ENCODE measurements around the gene MRPS7. TPM values are rescaled to one million over a fixed set of nuclear protein-coding genes. Genes with fewer than 3 reads are reported as not detected.

Gene MRPS7
- total RNA-seq, 1 experiment from 2014 or later, result 94.7 TPM

GRCh38 chr17:75241502-75241901, 20.2 kb upstream of the MRPS7 start (continued):
- TF ChIP-seq ARID4B (CRISPR knock-in tag; IDR thresholded peaks at IDR 0.05; ENCODE audit: borderline replicate concordance), result no peak
- TF ChIP-seq, protein P1, sequence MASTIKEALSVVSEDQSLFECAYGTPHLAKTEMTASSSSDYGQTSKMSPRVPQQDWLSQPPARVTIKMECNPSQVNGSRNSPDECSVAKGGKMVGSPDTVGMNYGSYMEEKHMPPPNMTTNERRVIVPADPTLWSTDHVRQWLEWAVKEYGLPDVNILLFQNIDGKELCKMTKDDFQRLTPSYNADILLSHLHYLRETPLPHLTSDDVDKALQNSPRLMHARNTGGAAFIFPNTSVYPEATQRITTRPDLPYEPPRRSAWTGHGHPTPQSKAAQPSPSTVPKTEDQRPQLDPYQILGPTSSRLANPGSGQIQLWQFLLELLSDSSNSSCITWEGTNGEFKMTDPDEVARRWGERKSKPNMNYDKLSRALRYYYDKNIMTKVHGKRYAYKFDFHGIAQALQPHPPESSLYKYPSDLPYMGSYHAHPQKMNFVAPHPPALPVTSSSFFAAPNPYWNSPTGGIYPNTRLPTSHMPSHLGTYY (CRISPR knock-in tag; IDR thresholded peaks at IDR 0.05), result no peak

- Mint-ChIP-seq H3K27me3 (ENCODE audit: low read depth) (no peaks in the 10 kb centered on the region), H3K27ac (no peak overlapping the region), H3K36me3 (peaks cover 46% of the 10 kb centered on the region), H3K4me1 (peaks cover 6% of the 10 kb centered on the region), H3K4me3 (no peak overlapping the region), H3K9me3 (no peaks in the 10 kb centered on the region)
- TF ChIP-seq, protein P2, sequence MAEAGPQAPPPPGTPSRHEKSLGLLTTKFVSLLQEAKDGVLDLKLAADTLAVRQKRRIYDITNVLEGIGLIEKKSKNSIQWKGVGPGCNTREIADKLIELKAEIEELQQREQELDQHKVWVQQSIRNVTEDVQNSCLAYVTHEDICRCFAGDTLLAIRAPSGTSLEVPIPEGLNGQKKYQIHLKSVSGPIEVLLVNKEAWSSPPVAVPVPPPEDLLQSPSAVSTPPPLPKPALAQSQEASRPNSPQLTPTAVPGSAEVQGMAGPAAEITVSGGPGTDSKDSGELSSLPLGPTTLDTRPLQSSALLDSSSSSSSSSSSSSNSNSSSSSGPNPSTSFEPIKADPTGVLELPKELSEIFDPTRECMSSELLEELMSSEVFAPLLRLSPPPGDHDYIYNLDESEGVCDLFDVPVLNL (CRISPR knock-in tag; IDR thresholded peaks at IDR 0.05; ENCODE audit: borderline replicate concordance, low read depth), result no peak
- TF ChIP-seq RORB (CRISPR knock-in tag; IDR thresholded peaks at IDR 0.05) (no peak), ZNF396 (CRISPR knock-in tag; IDR thresholded peaks at IDR 0.05; ENCODE audit: borderline replicate concordance) (no peak), ZNF263 (CRISPR knock-in tag; IDR thresholded peaks at IDR 0.05; ENCODE audit: low read depth) (no peak)
- TF ChIP-seq, protein P1 (CRISPR knock-in tag; IDR thresholded peaks at IDR 0.05), result no peak
- TF ChIP-seq, protein P3, sequence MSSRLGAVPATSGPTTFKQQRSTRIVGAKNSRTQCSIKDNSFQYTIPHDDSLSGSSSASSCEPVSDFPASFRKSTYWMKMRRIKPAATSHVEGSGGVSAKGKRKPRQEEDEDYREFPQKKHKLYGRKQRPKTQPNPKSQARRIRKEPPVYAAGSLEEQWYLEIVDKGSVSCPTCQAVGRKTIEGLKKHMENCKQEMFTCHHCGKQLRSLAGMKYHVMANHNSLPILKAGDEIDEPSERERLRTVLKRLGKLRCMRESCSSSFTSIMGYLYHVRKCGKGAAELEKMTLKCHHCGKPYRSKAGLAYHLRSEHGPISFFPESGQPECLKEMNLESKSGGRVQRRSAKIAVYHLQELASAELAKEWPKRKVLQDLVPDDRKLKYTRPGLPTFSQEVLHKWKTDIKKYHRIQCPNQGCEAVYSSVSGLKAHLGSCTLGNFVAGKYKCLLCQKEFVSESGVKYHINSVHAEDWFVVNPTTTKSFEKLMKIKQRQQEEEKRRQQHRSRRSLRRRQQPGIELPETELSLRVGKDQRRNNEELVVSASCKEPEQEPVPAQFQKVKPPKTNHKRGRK (CRISPR knock-in tag; IDR thresholded peaks at IDR 0.05; ENCODE audit: borderline replicate concordance), result no peak
- TF ChIP-seq, protein P4, sequence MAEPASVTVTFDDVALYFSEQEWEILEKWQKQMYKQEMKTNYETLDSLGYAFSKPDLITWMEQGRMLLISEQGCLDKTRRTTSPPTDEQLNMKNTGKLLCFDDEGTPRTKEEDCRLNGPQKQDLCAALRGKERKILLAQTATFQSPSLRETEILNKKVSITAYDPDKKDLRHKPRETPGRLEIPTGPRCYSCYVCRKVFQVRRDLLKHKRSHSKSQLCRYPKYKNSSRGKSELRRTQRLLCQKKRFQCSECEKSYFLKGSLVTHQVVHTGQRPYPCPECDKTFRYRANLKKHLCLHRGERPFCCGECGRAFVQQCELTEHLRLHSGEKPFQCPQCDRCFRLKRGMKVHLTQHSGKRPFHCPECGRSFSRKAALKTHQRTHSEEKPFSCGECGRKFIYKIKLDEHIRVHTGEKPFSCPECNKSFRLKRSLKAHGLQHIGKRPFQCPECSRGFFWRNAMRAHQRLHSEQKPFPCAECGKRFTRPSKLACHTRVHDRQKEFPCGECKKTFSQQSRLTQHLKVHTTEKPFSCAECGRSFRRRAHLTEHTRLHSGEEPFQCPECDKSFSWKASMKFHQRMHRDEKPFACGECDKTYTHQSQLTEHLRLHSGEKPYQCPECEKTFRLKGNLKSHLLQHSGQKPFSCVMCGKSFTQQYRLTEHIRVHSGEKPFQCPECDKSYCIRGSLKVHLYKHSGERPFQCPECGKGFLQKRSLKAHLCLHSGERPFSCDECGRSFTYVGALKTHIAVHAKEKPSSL (CRISPR knock-in tag; conservative IDR thresholded peaks at IDR 0.05), result no peak
- ChIA-PET POLR2A (no interaction called here), CTCF (interaction anchor here (0.7 to 3.1 kb wide), 3 partner anchors 19 to 29 kb away, joined by 3 to 75 read pairs (median 4); partner anchors contain the start of genes GGA3, MIF4GD and MRPS7)
- ATAC-seq (no peak), DNase-seq (ENCODE audit: low spot score) (no peak)
These were observed 19.7 kb upstream of the MRPS7 start for GRCh38 chr17:75241996-75242460.

GRCh38 chr17:75242461-75243042, 19.1 kb upstream of the MRPS7 start:
- Mint-ChIP-seq H3K4me1 (peaks cover 6% of the 10 kb centered on the region), H3K4me3 (no peak overlapping the region), H3K27me3 (ENCODE audit: low read depth) (no peaks in the 10 kb centered on the region), H3K9me3 (no peaks in the 10 kb centered on the region), H3K36me3 (peaks cover 44% of the 10 kb centered on the region), H3K27ac (no peak overlapping the region)
- ChIA-PET POLR2A (no interaction called here), CTCF (interaction anchor here (0.8 to 1.5 kb wide), 2 partner anchors 27 to 28 kb away, joined by 3 to 4 read pairs; partner anchors contain the start of gene MIF4GD)
- TF ChIP-seq IRF2 (CRISPR knock-in tag; IDR thresholded peaks at IDR 0.05; ENCODE audit: borderline replicate concordance, low read depth) (no peak), ZNF263 (CRISPR knock-in tag; IDR thresholded peaks at IDR 0.05; ENCODE audit: low read depth) (peak; percentile 33; the same call in 1 of the 2 replicates)
- ATAC-seq, result no peak
- DNase-seq (ENCODE audit: low spot score), result no peak
